Transverse colon (tissue), 4 donors: ENCODE results near the gene SEPTIN5. TPM values are rescaled to one million over a fixed set of nuclear protein-coding genes. Genes with fewer than 3 reads are reported as not detected.

Experiments used
- DNase-seq: peaks from one replicate; pipeline ENCODE4 v3.0.0-alpha.2; 2019
- H3K27ac ChIP-seq, 4 donors: fragments of 200-600 bp; sonication (generic); 2 replicates each; pipeline ENCODE4 v1.5.1; 2016 to 2018; ENCODE audit warnings: inconsistent platforms in 4 of 4
- H3K27me3 ChIP-seq: fragments of 200-600 bp; sonication (generic); 2 replicates; pipeline ENCODE4 v1.5.1; 2017; ENCODE audit warnings: inconsistent platforms
- H3K36me3 ChIP-seq, 4 donors: fragments of 200-600 bp; sonication (generic); 2 replicates each; pipeline ENCODE4 v1.5.1; 2017 to 2019; ENCODE audit warnings: inconsistent platforms in 4 of 4
- H3K4me1 ChIP-seq, 4 donors: fragments of 200-600 bp; sonication (generic); 2 replicates each; pipeline ENCODE4 v1.5.1; 2017 to 2020; ENCODE audit warnings: inconsistent platforms in 4 of 4
- H3K4me3 ChIP-seq, 4 donors: fragments of 200-600 bp; sonication (generic); 1 replicate in 1 of 4; 2 replicates in 3 of 4; pipeline versions ENCODE4 v1.5.1 to v1.6.1; 2017 to 2019; ENCODE audit warnings: inconsistent platforms in 4 of 4
- H3K9me3 ChIP-seq, 2 donors: fragments of 200-600 bp; sonication (generic); 2 replicates each; pipeline ENCODE4 v1.5.1; 2017 to 2019; ENCODE audit warnings: inconsistent platforms in 2 of 2
- CTCF ChIP-seq, 5 experiments: fragments of 200-600 bp in 3 of 5; fragments of 450-650 bp in 2 of 5; sonication (generic) in 3 of 5; IDR thresholded peaks; 1 replicate in 2 of 5; 2 replicates in 3 of 5; pipeline ENCODE4 v1.5.1; 2016 to 2017; ENCODE audit warnings: antibody characterized with exemption in 5 of 5, inconsistent platforms in 3 of 5, mild to moderate bottlenecking in 2 of 5, moderate library complexity in 1 of 5
- EP300 ChIP-seq: sonication (generic); formaldehyde crosslinking; IDR thresholded peaks from one replicate; pipeline ENCODE4 v1.6.1; 2017; ENCODE audit warnings: antibody characterized with exemption, low read depth
- POLR2A ChIP-seq: fragments of 450-650 bp; IDR thresholded peaks from one replicate; pipeline ENCODE4 v1.6.1; 2016; ENCODE audit warnings: antibody characterized with exemption, mild to moderate bottlenecking, moderate library complexity
- POLR2AphosphoS5 ChIP-seq, 3 donors: sonication (generic); formaldehyde crosslinking; IDR thresholded peaks; one replicate each; pipeline ENCODE4 v1.6.1; 2016; ENCODE audit warnings: antibody characterized with exemption in 3 of 3
- WGBS, 2 donors: methylation state at CpG; one replicate each; pipeline ENCODE4 v1.1.5; 2018; ENCODE audit warnings: low coverage in 1 of 2; 5-methylcytosine and 5-hydroxymethylcytosine counted together
- in situ Hi-C, 4 donors: fragments of 200-750 bp; cut with MboI; loops; one replicate each; pipeline versions ENCODE4 v1.15.0 to v1.15.1; 2017; ENCODE audit warnings: low sequenced_read_pairs in 3 of 4, low pct_ligation_motif_present in 1 of 4, low pct_unique_long_range_greater_than_20kb in 1 of 4
- intact Hi-C: fragments of 100-400 bp; cut with DNase I; formaldehyde crosslinking; loops from one replicate; pipeline ENCODE4 v1.15.1; 2023; ENCODE audit warnings: low total_unique reads
- total RNA-seq, 4 donors: library from RNA; depleted of rRNA; stranded (reverse); fragments of >200 nt; gene quantifications; one replicate each; pipeline ENCODE4 v1.1.0, GENCODE V29; 2016

SEPTIN5 gene
- total RNA-seq, 4 donors from 2014 or later: 2.5 to 709 (median 5.4) TPM

- Histone ChIP-seq H3K27me3 (no peaks in the 10 kb centered on the region), H3K4me1 (no peaks in the 10 kb centered on the region), H3K27ac (no peak overlapping the region), H3K9me3 (no peaks in the 10 kb centered on the region), H3K4me3 (no peak overlapping the region), H3K36me3 (no peaks in the 10 kb centered on the region)
- WGBS, 2 donors: 44 to 71% methylated on average over 1 to 4 of the region's 4 CpGs
- intact Hi-C loops: no loop called here
- in situ Hi-C loops: no loop called here
- TF ChIP-seq POLR2AphosphoS5 (IDR thresholded peaks at IDR 0.05) (no peak), EP300 (no peak)
- no peak for DNase-seq
Measured at GRCh38 chr22:19669570-19669969, 44.7 kb upstream of the SEPTIN5 start.

GRCh38 chr22:19671316-19671715, 43.0 kb upstream of the SEPTIN5 start:
- H3K27ac ChIP-seq: no peak overlapping the region
- intact Hi-C loops: no loop called here
- H3K27me3 ChIP-seq: peaks cover 6% of the 10 kb centered on the region
- DNase-seq: no peak
- TF ChIP-seq POLR2AphosphoS5 (IDR thresholded peaks at IDR 0.05) (no peak), POLR2A (no peak), CTCF (IDR thresholded peaks at IDR 0.05) (no peak), EP300 (no peak)
- in situ Hi-C loops: no loop called here
- H3K4me1 ChIP-seq: no peaks in the 10 kb centered on the region
- no peaks in the 10 kb centered on the region for H3K36me3 ChIP-seq
- WGBS, 2 donors: 79% methylated on average over 3 of the region's 3 CpGs; no CpG with 5 or more reads in 1 of the 2 donors
- H3K4me3 ChIP-seq: no peak overlapping the region
- no peaks in the 10 kb centered on the region for H3K9me3 ChIP-seq

- Histone ChIP-seq H3K4me1 (no peaks in the 10 kb centered on the region), H3K9me3 (no peaks in the 10 kb centered on the region), H3K27me3 (peaks cover 6% of the 10 kb centered on the region), H3K27ac (no peak overlapping the region), H3K4me3 (no peak overlapping the region), H3K36me3 (no peaks in the 10 kb centered on the region)
- no peak for DNase-seq
- TF ChIP-seq CTCF (IDR thresholded peaks at IDR 0.05) (no peak), POLR2AphosphoS5 (IDR thresholded peaks at IDR 0.05) (no peak), EP300 (no peak), POLR2A (no peak)
- WGBS, 2 donors: 91 to 94% methylated on average over 6 to 9 of the region's 9 CpGs
- intact Hi-C loops (no loop called here), in situ Hi-C loops (no loop called here)
Measured at GRCh38 chr22:19672054-19672776, 42.1 kb upstream of the SEPTIN5 start.

- 56 to 100% methylated on average over 1 to 4 of the region's 4 CpGs for WGBS, 2 donors
- Histone ChIP-seq H3K27ac (no peak overlapping the region), H3K4me1 (no peaks in the 10 kb centered on the region), H3K9me3 (no peaks in the 10 kb centered on the region), H3K36me3 (no peaks in the 10 kb centered on the region), H3K27me3 (peaks cover 6% of the 10 kb centered on the region), H3K4me3 (no peak overlapping the region)
- intact Hi-C loops: no loop called here
- TF ChIP-seq EP300: no peak
- TF ChIP-seq POLR2A: no peak
- no peak for TF ChIP-seq POLR2AphosphoS5 (IDR thresholded peaks at IDR 0.05)
- no peak for TF ChIP-seq CTCF (IDR thresholded peaks at IDR 0.05)
- no peak for DNase-seq
- in situ Hi-C loops: no loop called here
Measured at GRCh38 chr22:19673660-19674059, 40.6 kb upstream of the SEPTIN5 start.
